GM12878 (cell line): ENCODE data around the gene CCNG1.

Experiments
- BACH1 ChIP-seq: fragments of 450-650 bp; IDR thresholded peaks from 2 replicates; pipeline ENCODE4 v1.6.1; 2017; ENCODE audit warnings: mild to moderate bottlenecking, borderline replicate concordance
- BCL3 ChIP-seq: IDR thresholded peaks from 2 replicates; pipeline ENCODE4 v1.6.1; 2011; ENCODE audit warnings: borderline replicate concordance, low read depth, mild to moderate bottlenecking, moderate library complexity, low read length; ENCODE audit not compliant: insufficient read depth, poor library complexity, severe bottlenecking
- CEBPB ChIP-seq, 2 experiments: fragments of 150-350 bp in 1 of 2; IDR thresholded peaks; 2 replicates each; pipeline ENCODE4 v1.6.1; 2012 to 2014; ENCODE audit warnings: low read depth in 2 of 2, low read length in 2 of 2, borderline replicate concordance in 1 of 2, inconsistent platforms in 1 of 2
- CTCF ChIP-seq, 3 experiments: IDR thresholded peaks in 2 of 3; conservative IDR thresholded peaks in 1 of 3; 2 replicates each; pipeline ENCODE4 v1.5.1; 2011; ENCODE audit warnings: low read depth in 3 of 3, low read length in 3 of 3, mild to moderate bottlenecking in 3 of 3, control low read depth in 2 of 3, moderate library complexity in 2 of 3, inconsistent platforms in 1 of 3, mixed read lengths in 1 of 3; ENCODE audit not compliant: control insufficient read depth in 2 of 3, insufficient read depth in 1 of 3; ENCODE audit errors: extremely low read depth in 1 of 3
- EP300 ChIP-seq, 2 experiments: fragments of 150-350 bp in 1 of 2; IDR thresholded peaks; 2 replicates each; pipeline ENCODE4 v1.6.1; 2011 to 2012; ENCODE audit warnings: low read depth in 2 of 2, low read length in 2 of 2, borderline replicate concordance in 1 of 2, improper control_type of control experiment in 1 of 2, inconsistent platforms in 1 of 2; ENCODE audit not compliant: control insufficient read depth in 1 of 2
- JUND ChIP-seq: IDR thresholded peaks from 2 replicates; pipeline ENCODE4 v1.6.1; 2012; ENCODE audit warnings: low read depth, mild to moderate bottlenecking, low read length, improper control_type of control experiment, moderate library complexity
- POLR2AphosphoS5 ChIP-seq: IDR thresholded peaks from 2 replicates; pipeline ENCODE4 v1.6.1; 2011; ENCODE audit warnings: mild to moderate bottlenecking, low read length, inconsistent platforms
- RAD21 ChIP-seq: IDR thresholded peaks from 2 replicates; pipeline ENCODE4 v1.6.1; 2011; ENCODE audit warnings: mild to moderate bottlenecking, low read depth, low read length, moderate library complexity; ENCODE audit not compliant: insufficient read depth
- RELA ChIP-seq: fragments of 450-650 bp; IDR thresholded peaks from 2 replicates; pipeline ENCODE4 v1.8.0; 2014; ENCODE audit warnings: borderline replicate concordance; ENCODE audit not compliant: partially characterized antibody

GRCh38 chr5:163445345-163445744, 8.0 kb downstream of the CCNG1 start:
- TF ChIP-seq BACH1 (no peak), JUND (no peak), BCL3 (no peak), EP300 (IDR thresholded peaks at IDR 0.05; ENCODE audit: borderline replicate concordance in 1 of 2, control insufficient read depth in 1 of 2, low read depth in 2 of 2, low read length in 2 of 2) (no peak), POLR2AphosphoS5 (no peak), CTCF (IDR thresholded peaks at IDR 0.05 in 2 of 3, conservative IDR thresholded peaks at IDR 0.05 in 1 of 3; ENCODE audit: control insufficient read depth in 2 of 3, extremely low read depth in 1 of 3, insufficient read depth in 1 of 3, low read depth in 3 of 3, low read length in 3 of 3) (no peak), RELA (no peak), RAD21 (no peak), CEBPB (IDR thresholded peaks at IDR 0.05; ENCODE audit: borderline replicate concordance in 1 of 2, low read depth in 2 of 2, low read length in 2 of 2) (no peak)
